Tibial artery (tissue), 4 donors: ENCODE results near the gene RASSF9.

Source experiments
- DNase-seq, 2 donors: peaks; one replicate each; pipeline ENCODE4 v3.0.0-alpha.2; 2019
- H3K27ac ChIP-seq, 2 donors: fragments of 200-600 bp; sonication (generic) in 1 of 2; 1 replicate in 1 of 2; 2 replicates in 1 of 2; pipeline ENCODE4 v1.5.1; 2018 to 2019; ENCODE audit warnings: mild to moderate bottlenecking in 1 of 2
- H3K27me3 ChIP-seq, 2 donors: fragments of 200-600 bp; sonication (generic) in 1 of 2; one replicate each; pipeline versions ENCODE4 v1.5.1 to v1.6.0; 2016 to 2019
- H3K36me3 ChIP-seq, 3 donors: fragments of 200-600 bp; sonication (generic) in 2 of 3; one replicate each; pipeline ENCODE4 v1.5.1; 2016 to 2019; ENCODE audit warnings: mild to moderate bottlenecking in 2 of 3
- H3K4me1 ChIP-seq, 4 donors: fragments of 200-600 bp; sonication (generic) in 2 of 4; 1 replicate in 3 of 4; 2 replicates in 1 of 4; pipeline ENCODE4 v1.5.1; 2016 to 2019
- H3K4me3 ChIP-seq, 2 donors: fragments of 200-600 bp; sonication (generic) in 1 of 2; 1 replicate in 1 of 2; 2 replicates in 1 of 2; pipeline ENCODE4 v1.5.1; 2018 to 2019; ENCODE audit warnings: mild to moderate bottlenecking in 2 of 2
- H3K9me3 ChIP-seq, 3 donors: fragments of 200-600 bp; sonication (generic) in 1 of 3; one replicate each; pipeline ENCODE4 v1.5.1; 2016 to 2019
- intact Hi-C: fragments of 100-400 bp; cut with DNase I; formaldehyde crosslinking; loops from one replicate; pipeline ENCODE4 v1.15.0; 2023; ENCODE audit warnings: low total_unique reads
- TF ChIP-seq, protein P1 (sequence below), 2 experiments: fragments of 200-600 bp in 1 of 2; fragments of 450-650 bp in 1 of 2; IDR thresholded peaks; one replicate each; pipeline ENCODE4 v1.5.1; 2017 to 2019; ENCODE audit warnings: antibody characterized with exemption in 2 of 2, mild to moderate bottlenecking in 1 of 2, moderate library complexity in 1 of 2

Gene RASSF9

DNA sequence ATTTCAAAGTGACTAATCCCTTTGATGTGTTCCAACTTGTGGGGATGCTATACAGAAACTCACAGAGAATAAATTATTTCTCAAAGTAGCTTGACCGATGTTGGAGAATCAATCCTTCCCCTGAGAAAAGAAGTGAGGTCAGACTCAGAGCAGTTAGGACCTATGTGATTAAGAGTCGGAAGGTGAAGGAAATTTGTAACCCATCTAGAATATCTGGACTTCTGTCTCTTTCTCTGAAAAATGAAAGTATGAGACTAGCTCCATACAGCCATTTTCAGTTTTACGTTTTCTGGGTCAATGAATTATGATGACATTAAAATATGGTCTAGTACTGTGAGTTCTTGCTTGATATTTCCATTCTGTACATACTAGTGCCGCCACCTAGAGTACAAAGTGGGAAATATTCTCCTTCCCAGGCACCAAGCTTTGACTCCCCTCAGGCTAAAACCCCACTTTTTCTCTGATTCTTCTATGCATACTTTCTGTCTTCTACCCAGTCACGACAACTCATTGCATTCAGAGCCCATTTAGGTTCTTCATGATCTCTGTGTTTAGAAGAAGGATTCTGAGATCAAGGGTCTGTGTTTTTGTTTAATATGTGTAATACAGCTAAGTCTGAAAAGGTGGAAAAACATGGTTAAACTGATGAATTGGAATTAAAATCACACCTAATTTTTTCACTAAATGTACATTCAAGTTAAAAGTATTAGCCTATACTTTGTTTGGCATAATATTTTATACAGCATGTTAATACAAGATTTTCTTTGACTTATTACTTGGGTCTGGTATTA, 31.0 kb upstream of the RASSF9 start:
- no peak for DNase-seq
- TF ChIP-seq, protein P1, sequence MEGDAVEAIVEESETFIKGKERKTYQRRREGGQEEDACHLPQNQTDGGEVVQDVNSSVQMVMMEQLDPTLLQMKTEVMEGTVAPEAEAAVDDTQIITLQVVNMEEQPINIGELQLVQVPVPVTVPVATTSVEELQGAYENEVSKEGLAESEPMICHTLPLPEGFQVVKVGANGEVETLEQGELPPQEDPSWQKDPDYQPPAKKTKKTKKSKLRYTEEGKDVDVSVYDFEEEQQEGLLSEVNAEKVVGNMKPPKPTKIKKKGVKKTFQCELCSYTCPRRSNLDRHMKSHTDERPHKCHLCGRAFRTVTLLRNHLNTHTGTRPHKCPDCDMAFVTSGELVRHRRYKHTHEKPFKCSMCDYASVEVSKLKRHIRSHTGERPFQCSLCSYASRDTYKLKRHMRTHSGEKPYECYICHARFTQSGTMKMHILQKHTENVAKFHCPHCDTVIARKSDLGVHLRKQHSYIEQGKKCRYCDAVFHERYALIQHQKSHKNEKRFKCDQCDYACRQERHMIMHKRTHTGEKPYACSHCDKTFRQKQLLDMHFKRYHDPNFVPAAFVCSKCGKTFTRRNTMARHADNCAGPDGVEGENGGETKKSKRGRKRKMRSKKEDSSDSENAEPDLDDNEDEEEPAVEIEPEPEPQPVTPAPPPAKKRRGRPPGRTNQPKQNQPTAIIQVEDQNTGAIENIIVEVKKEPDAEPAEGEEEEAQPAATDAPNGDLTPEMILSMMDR (IDR thresholded peaks at IDR 0.05) = peak; percentile 75 to 86
- Histone ChIP-seq H3K27ac (no peak overlapping the region), H3K4me3 (no peak overlapping the region), H3K4me1 (no peaks in the 10 kb centered on the region), H3K9me3 (no peaks in the 10 kb centered on the region), H3K27me3 (no peaks in the 10 kb centered on the region), H3K36me3 (no peaks in the 10 kb centered on the region)
- intact Hi-C loops = loop anchor here (2.0 kb wide), 1 partner anchor 396 kb away; no protein-coding TSS in a partner anchor

- Histone ChIP-seq H3K4me3 (no peak overlapping the region), H3K27me3 (no peaks in the 10 kb centered on the region), H3K27ac (no peak overlapping the region), H3K4me1 (no peaks in the 10 kb centered on the region), H3K9me3 (no peaks in the 10 kb centered on the region), H3K36me3 (no peaks in the 10 kb centered on the region)
- intact Hi-C loops = loop anchor here (2.0 kb wide), 1 partner anchor 395 kb away; no protein-coding TSS in a partner anchor
- TF ChIP-seq, protein P1 (IDR thresholded peaks at IDR 0.05) = no peak
- no peak for DNase-seq
These were observed 29.7 kb upstream of the RASSF9 start for GRCh38 chr12:85865890-85866289.

GRCh38 chr12:85856966-85857365, 20.8 kb upstream of the RASSF9 start:
- no peaks in the 10 kb centered on the region for H3K4me1 ChIP-seq
- TF ChIP-seq, protein P1 (IDR thresholded peaks at IDR 0.05) = no peak
- no peak overlapping the region for H3K27ac ChIP-seq
- no peak overlapping the region for H3K4me3 ChIP-seq
- H3K36me3 ChIP-seq = no peaks in the 10 kb centered on the region
- intact Hi-C loops = no loop called here
- no peaks in the 10 kb centered on the region for H3K27me3 ChIP-seq
- no peak for DNase-seq
- H3K9me3 ChIP-seq = no peaks in the 10 kb centered on the region

DNA sequence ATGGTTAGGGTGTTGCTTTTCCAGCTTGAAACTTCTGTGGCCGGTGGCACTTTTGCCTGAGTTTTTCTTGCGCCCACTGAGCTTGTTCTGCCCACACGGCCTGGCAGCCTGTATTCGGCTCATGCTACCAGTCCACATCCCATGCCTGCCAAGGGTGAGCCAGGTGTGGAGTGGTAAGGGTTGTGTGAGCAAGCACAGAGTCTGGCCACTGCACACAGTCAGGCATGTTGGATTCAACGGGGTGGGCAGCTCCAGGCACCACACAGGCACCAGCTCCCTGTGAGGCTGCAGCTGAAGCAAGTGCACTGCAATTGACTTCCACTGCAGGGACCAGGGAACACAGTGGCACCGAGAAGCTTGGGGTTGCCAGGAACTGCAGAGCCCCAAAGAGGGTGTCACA, 19.1 kb upstream of the RASSF9 start:
- H3K9me3 ChIP-seq = no peaks in the 10 kb centered on the region
- H3K27me3 ChIP-seq = no peaks in the 10 kb centered on the region
- H3K4me1 ChIP-seq = no peaks in the 10 kb centered on the region
- no peak overlapping the region for H3K4me3 ChIP-seq
- intact Hi-C loops = no loop called here
- no peaks in the 10 kb centered on the region for H3K36me3 ChIP-seq
- H3K27ac ChIP-seq = no peak overlapping the region
- no peak for DNase-seq
- TF ChIP-seq, protein P1 (IDR thresholded peaks at IDR 0.05) = no peak

- Histone ChIP-seq H3K4me3 (no peak overlapping the region), H3K9me3 (no peaks in the 10 kb centered on the region), H3K4me1 (no peaks in the 10 kb centered on the region), H3K36me3 (no peaks in the 10 kb centered on the region), H3K27ac (no peak overlapping the region), H3K27me3 (no peaks in the 10 kb centered on the region)
- intact Hi-C loops = no loop called here
- TF ChIP-seq, protein P1 (IDR thresholded peaks at IDR 0.05) = no peak
- DNase-seq = no peak
These were observed 13.1 kb upstream of the RASSF9 start for GRCh38 chr12:85849344-85849743.
